Kidney tubule cell (primary cell): ENCODE results near the gene TBX2.
"Not testable (repeated sequence)": the region's sequence is repeated elsewhere in the genome, so short reads cannot be mapped to it uniquely, and the experiment has no call there.

ENCODE experiments used
- DNase-seq: peaks from one replicate; pipeline ENCODE4 v3.0.0-alpha.2; 2018; ENCODE audit warnings: low spot score

The TBX2 gene

DNA sequence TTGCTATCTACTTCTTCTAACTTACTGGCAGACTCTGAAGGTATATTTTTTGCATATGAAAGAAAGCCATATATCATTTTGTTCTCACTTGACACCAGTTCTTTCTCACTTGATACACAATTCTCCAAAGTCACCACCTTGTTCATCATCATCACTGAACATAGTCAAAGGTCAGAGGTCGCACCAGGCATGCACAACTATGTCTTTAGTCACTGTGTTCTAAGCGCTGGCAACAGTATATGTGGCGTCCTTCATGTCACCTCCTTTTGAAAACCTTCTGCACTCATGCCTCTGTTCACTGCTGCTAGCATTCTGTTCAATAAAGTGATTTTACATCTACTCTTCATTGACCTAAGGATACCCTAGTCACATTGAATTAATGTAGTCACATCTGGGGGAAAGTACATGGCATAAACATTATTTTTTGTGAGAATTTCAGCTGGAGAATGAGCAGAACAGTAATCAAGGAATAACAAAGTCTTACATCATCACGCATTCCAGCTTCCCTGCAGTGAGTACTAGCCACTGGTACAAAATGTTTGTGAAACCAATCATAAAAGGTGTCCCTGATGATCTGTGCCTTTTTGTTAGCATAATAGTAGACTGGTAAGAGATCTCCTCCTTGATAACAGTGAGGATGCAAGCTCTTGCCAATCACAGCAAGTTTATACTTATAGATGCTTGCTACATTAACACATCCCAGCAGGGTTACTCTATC is 32.1 kb downstream of the TBX2 start:
- no peak for DNase-seq

DNA sequence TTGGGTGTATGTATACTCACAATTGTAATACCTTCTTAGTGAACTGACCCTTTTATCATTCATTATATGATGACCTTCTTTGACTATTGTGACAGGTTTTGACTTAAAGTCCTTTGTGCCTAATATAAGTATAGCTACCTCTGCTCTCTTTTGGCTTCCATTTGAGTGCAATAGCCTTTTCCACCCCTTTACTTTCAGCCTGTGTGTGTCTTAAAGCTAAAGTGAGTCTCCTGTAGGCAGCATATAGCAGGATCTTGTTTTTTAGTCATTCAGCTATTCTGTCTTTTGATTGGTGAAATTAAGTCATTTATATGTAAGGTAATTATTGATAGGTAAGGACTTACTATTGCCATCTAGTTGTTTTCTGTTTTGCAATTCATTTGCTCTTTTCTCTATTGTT is 36.6 kb downstream of the TBX2 start:
- no peak for DNase-seq

DNA sequence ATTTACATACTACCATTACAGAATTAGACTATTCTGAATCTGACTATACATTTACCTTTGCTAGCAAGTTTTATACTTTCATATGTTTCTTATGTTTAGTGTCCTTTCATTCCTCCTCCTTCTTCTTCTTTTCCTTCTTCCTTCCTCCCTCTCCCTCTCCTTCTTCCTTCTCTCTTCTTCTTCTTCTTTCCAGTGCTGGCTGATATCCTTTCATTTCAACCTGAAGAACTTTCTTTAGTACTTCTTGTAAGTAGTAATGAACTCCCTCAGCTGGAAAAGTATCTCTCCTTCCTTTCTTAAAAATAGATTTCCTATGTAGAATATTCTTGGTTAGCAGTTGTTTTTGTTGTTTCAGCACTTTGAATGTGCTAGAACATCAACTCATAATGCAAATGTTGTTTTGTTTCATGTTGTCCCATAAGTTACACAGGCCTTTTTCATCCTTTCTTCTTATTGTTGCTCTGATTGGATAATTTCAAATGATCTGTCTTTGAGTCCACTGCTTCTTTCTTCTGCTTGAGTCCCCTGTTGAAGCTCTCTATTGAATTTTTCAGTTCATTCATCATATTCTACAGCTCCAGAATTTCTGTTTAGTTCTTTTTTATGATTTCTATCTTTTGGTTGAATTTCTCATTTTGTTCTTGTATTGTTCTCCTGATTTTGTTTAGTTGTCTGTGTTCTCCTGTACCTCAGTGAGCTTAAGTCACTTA is 37.5 kb downstream of the TBX2 start:
- DNase-seq: no peak

DNA sequence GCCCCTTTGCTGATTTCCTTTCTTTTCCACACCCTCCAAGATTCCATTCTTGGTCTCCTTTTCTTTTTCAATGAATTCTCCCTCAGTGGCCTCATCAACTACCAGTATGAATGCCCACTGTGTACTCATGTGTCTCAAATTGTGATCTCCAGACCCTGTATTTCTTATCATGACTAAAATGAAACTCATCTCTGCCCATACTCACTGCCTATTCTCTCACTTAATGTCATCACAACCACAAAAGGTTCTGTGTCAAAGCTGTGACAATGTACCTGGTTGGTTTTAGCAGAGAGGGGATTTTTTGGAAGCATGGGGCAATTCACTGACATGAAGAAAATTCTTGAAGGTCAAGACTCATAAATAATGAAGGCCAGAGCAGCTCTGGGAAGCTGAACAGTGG is 41.1 kb downstream of the TBX2 start:
- DNase-seq: no peak

DNA sequence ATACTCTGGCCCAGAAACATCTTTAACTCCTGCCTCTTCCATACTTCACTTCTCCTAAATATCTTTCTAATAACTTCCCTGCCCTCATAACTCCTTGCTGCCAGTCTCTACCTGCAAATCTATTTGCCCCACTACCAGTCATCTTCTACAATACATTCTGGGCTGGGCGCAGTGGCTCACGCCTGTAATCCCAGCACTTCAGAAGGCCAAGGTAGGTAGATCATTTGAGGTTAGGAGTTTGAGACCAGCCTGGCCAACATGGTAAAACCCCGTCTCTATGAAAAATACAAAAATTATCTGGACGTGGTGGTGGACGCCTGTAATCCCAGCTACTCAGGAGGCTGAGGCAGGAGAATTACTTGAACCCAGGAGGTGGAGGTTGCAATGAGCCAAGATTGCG is 41.9 kb downstream of the TBX2 start:
- not testable (repeated sequence) for DNase-seq

DNA sequence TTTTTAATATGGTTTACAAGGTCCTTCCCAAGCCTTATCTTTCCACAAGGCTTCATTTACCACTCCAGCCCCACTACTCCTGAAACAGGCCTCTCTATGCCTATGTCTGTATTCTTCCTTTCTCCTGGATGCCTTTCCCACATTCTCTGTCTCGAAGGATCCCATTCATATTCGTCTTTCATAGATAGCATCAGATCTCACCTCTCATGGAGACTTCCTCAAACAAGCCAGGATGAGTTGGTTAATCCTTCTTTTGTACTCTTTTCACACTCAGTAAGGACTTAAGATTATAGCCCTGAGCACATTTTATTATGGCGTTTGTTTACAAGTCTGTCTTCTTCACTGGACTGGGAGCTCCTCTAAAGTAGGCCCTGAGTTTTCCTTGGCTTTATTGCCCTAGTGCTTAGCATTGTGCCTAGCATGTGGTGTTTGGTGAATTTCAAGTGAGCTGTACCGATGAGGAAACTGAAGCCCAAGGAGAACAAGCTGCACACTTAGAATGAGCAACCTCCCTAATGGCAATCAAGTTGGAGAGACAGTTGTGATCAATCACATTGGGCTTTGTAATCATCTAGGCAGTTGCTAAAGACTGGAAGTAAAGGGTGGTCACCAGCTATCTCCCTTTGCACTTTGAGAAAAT is 42.6 kb downstream of the TBX2 start:
- no peak for DNase-seq

DNA sequence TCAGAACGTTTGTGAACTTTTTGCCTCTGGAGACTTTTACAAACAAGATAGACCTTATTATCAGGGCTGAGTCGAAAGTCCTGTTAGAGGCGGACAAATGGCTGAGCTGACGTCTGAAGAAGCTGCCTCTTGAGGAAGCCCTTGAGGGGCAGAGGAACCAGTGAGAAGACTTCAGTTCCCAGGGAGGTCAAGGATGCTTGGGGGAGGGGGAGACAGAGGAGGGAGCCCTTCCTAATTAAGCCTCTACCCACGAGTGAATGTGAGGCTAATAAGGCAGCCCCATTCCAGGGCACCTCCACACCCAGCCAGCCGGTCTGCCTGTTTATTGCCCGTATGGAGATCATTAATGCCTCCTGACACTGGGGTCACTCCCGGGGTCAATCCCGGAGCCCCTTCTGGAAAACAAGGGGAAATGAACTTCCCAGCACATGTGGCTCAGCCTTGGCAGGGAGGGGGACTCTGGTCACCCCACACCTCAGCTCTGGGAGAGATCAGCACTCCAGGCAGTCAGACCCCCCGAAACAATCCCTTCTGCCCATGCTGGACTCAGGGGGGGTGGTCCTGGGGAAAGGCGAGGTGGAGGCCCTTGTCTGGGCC is 43.3 kb downstream of the TBX2 start:
- no peak for DNase-seq

DNA sequence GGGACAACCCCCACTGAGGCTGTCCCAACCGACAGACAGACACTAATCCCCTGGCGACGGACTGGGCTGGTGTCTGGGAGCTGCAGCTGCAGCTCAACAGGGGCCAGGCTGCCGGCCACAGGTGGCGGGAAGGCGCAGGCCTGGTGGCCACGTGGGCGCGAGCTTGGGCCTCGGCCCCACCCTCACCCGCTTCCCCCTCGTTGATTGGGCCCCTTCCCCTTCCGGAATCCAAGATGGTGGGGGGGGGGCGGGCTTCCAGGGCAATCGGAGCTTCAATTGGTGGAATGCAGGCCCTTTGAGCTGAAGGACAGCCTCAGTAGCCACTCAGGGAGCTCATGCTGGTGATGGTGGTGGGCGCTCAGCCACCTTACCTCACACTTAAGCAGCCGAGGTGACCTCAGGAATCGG is 43.8 kb downstream of the TBX2 start:
- no peak for DNase-seq

DNA sequence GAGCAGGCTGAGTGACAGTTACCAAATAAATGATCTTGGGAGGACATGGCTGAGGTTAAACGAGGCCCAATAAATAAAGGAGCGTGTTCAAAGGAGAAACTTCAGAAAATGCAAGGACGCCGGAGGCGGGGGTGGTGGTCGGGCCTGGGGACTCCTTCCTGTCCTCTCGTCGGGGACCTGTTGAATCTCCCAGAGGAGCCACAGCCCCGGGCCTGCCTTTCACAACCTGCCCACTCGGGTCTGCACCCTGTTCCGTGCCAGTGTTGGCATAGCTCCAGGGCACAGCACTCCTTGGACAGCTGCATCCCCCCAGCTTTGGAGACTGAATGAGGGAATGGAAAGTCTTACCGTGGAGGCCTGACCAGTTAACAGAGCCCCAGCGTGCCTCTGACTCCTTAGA is 44.4 kb downstream of the TBX2 start:
- no peak for DNase-seq

DNA sequence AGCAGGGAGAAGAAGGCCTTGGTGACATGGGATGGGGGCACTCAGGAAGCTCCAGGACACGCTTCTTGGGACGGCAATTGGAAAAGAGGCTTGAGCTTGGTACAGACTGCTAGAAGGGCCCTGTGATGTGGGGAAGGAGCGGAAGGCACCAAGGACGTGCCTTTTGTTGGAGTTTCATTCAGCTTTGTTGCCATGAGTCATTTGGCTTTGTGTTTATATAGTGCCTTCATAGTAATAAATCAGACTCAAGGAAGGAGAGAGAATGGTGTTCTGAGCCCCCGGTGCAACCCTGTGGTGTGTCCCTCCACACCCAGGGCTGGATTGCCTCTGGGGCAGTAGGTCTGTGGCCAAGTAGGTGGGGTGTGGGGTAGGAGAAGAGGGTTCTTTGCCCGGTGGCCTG is 45.2 kb downstream of the TBX2 start:
- DNase-seq: no peak

DNA sequence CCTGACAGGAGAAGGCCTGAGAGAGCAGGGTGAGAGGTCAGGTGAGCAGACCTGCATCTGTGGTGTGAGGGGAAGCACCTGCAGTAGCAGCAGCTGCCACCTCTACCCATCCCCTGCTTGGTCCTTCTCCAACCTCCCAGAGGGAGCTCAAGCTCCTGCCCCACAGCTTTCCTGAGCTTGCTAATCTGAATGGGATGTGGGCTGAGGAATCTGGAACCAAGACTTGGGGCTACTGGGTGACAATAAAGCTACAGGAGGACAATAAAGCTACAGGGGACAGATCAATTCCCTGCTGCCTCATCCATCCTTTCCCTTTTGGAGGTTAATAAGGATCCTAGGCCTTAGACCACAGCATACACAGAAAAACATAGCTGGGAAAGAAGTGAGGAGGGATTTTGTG is 47.7 kb downstream of the TBX2 start:
- no peak for DNase-seq

DNA sequence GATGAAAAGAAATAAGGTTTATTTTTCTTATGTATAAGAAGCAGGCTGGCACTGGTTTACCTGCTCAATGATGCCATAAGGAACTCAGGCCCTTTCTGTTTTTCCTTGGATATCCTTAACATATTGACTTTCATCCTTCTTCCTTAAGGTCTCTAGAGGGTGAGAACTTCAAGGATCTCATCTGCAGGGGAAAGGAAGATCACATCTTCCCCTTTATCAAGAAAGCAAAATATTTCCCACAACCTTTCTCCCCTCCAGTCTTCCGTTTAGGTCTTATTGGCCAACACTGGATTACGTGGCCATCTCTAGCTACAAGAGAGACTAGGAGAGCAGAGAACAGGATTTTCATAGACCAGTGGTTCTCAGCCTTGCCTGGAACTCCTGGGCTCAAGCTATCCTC is 48.4 kb downstream of the TBX2 start:
- DNase-seq: no peak

DNA sequence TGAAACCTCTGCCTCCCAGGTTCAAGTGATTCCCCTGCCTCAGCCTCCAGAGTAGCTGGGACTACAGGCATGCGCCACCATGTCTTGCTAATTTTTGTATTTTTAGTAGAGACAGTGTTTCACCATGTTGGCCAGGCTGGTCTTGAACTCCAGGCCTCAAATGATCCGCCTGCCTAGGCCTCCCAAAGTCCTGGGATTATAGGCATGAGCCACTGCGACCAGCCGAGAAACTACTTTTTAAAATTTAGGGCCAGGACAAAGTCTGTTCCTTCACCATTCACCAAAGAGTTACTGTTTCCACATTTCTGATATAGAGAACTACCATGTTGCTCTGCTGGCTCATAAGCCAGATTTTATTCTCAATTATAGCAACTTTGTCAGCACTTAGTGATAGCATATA is 49.5 kb downstream of the TBX2 start:
- DNase-seq: not testable (repeated sequence)

DNA sequence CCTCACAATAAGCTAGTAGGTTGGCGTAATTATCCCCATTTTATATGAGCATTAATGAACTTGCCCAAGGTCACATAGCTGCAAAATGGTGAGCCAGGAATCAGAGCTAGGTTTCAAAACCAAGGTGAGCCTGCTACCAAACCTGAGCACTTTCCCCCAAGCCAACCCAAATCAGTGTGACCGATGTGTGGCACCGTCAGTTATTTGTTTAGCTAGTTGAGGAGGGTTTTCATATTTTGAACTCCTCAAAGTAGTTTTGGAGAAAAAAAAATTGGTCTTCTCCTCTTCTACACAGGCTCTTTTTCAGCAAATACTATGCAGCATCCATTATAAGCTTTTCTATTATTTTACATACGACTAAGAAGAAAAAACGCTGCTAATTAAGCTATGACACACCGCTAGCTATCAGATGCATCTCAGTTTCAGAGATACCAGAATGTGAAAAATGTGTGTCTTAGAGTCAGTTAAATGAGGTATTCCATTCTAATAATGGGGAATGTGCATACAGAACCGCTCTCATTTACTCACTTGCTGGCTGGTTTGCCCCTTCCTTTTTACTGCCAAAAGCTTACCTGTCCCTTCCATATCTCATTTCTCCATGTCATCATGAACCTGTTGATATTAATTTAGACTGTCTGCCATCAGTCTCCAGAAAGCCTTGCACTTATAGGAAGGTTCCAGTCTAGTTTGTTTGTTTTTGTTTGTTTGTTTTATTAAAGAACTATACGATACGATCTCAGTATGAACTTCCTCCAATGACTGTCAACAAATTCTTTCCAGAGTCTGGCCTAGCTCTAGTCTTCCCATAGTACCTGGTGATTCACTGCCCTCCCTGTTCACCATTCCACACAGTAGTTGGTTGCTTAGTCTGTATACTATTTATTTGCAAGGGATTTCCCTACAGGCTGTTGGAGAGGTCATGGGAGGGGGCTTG is 50.3 kb downstream of the TBX2 start:
- DNase-seq: no peak

DNA sequence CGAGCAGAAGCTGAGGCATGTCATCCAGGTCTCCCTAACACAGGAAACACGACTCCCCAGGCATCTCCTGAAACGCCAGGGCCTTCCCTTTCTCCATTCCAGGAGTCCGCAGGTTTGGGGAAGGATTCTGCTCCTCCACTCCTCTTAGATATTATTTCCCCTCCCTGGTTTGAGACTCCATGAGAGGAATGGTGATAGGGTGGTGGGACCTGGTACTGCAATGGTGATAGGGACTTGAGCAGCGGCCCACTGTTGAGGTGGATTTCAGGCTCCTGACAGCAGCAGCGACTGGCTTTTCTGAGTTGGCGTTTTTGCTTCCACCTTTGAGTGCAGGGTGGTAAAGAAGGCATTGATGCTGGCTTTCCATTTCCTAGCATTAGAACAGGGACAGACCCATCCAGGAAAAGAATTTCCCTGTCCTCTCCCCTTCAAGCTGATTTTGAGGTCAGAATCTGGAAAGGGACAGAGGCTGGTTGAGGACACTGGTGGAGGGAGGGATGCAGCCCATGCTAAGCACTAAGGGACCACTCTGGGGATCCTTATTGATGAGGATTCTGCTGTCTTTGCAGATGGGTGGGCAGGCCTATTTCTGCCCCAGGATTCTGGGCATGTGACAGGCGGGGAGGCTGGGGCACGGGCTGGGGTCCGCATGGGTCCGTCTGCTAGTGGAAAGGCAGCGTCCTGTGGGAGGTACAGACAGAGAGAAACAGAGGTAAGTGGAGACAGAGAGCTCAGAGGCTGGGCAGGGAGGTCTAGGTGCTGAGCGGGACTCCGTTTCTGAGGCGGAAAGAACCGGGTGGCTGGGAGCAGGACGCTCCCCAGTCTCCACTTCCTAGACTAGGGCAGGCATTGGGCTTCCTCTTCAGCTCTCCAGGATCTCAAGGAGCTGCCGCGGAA is 51.2 kb downstream of the TBX2 start:
- no peak for DNase-seq

DNA sequence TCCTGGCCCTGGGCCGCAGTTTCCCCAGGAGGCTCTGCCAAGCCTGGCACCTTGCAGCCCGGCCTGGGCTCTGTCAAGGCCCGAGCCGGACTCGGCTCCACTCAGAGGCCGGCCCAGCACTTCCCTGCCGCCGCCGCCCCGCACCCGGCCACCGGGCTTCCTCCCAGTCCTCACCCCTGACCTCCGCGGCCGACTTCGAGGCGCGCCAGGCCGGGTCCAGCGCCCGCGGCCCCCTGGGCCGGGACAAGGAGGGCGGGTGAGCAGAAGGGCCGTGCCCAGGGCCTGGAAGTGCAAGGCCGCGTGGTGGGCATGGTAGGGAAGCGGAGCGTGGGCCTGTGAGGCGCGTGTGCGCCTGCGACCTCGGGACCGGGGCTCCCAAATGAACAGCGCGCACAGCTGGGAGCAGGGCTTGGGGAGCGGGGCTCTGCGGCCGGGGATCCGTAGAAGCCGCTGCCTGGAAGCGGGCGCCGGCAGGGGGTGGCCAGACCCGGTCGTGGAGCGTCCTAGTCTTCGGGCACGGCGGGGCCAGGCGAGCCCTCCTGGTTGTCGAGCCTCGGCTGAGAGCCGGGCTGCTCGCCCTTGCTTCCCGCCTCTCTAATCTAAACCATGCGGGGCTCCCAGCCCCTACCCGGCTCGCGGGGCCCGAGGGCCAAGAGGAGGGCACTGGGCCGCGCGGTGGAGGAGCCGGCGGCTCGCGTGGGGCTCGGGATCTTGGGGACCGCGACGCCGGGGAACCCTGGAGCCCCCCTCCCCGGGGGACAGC is 52.1 kb downstream of the TBX2 start:
- DNase-seq: no peak

DNA sequence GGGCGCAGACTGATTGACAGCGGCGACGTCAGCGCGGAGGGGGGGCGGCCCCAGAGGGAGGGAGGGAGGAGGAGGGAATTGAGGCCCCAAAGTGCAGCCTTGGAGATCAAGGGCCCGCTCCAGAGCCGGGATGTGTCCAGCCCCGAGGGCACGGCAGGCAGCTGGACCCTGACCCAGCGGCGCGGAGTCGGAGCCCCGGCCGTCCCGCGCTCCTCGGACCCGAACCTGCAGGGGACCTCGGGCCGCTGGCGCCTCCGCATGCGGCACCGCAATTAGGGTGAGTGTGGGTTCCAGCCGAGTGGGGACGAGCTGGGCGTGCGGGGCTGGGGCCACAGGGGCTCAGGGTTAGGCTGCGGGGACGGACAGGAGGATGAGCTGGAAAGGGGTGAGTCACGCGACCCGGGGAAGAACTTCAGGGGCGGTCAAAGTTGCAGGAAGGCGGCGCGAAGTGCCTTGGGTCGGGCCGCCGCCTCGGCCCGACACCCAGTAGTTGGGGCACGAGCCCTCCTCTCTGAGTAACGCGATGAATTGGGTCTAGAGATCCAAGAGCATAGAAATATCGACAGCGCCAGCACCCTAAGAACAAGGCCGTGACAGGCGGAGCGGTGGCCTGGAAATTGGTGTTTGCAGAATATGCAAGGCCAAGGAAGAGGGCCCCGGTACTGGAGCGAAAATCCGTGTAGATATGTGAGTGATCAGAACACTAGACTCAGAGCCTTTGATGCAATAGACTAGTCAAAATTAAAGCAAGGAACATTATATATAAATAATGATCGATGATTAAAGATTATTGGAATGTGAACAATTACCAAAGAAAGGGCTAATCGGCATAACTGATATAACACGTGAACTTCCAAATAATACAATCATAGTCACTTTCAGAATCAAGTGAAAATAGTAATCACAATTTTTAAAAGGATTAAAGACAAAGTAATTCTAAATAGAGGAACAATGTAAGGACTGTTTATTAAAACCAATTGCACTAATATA is 53.0 kb downstream of the TBX2 start, which contains the start of gene TBX4:
TSS of gene TBX4 (plus strand) at position 122 of the 990 bp plus-strand sequence. CDS start 4,069 bp downstream, outside the sequence.
- DNase-seq: no peak

DNA sequence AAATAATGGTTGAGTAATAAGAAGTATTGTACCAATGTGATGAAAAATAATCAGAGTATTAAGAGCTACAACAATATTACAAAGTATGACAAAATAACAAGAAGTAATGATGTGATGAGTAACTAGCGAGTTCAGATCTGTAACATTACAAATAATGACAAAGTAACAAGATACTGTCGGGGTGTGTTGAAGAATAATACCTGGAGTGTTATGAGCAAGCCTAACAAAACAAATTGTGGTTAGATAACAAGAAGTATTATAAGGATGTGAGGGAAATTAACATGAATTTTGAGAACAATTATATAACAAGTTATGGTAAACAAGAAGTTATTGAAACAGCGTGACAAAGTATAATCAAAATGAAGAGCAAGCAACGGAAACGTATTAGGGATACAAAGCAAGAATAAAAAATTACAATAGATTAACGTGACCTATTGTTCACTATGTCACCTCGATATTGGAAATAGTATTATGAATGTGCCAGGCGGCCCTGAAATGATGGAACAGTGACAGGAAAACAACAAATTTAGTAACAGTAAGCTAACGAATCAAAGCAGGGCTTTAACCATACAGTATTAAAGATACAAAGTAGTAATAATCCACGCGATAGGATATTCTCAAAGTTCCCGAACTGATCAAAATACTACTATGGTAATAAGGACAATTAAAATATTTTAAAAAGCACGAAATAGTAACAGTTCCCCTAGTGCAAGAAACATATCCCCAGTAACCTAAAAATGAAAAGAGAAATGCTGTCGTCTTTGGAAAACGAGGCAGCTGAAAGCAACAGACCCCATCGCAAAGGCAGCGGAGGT is 54.1 kb downstream of the TBX2 start:
- no peak for DNase-seq
